ENCODE results near the gene KMT2E.
"Not testable (repeated sequence)": the region's sequence is repeated elsewhere in the genome, so short reads cannot be mapped to it uniquely, and the experiment has no call there.

Gene KMT2E

GRCh38 chr7:105032553-105033214 lies 18.7 kb downstream of the KMT2E start:
- no peak for DNase-seq

- DNase-seq: no peak
Observed at GRCh38 chr7:105035349-105035748, 21.3 kb downstream of the KMT2E start.

- no peak for DNase-seq
Observed at GRCh38 chr7:105036217-105037168, 22.5 kb downstream of the KMT2E start.

- DNase-seq: no peak
Observed at GRCh38 chr7:105037319-105037718, 23.3 kb downstream of the KMT2E start.

- DNase-seq: no peak
Observed at GRCh38 chr7:105044449-105045070, 30.6 kb downstream of the KMT2E start.

- DNase-seq: no peak
Observed at GRCh38 chr7:105046414-105046813, 32.4 kb downstream of the KMT2E start.

GRCh38 chr7:105047932-105048331 lies 33.9 kb downstream of the KMT2E start:
- no peak for DNase-seq

GRCh38 chr7:105050493-105050892 lies 36.5 kb downstream of the KMT2E start:
- DNase-seq: no peak

- not testable (repeated sequence) for DNase-seq
Observed at GRCh38 chr7:105050899-105051298, 36.9 kb downstream of the KMT2E start.

GRCh38 chr7:105055084-105055483 lies 41.1 kb downstream of the KMT2E start:
- no peak for DNase-seq

GRCh38 chr7:105055621-105056020 lies 41.6 kb downstream of the KMT2E start:
- no peak for DNase-seq

GRCh38 chr7:105057472-105057871 lies 43.5 kb downstream of the KMT2E start:
- DNase-seq: no peak

- no peak for DNase-seq
Observed at GRCh38 chr7:105060437-105060836, 46.4 kb downstream of the KMT2E start.

- DNase-seq: no peak
Observed at GRCh38 chr7:105060923-105061322, 46.9 kb downstream of the KMT2E start.

- DNase-seq: no peak
Observed at GRCh38 chr7:105065104-105065503, 51.1 kb downstream of the KMT2E start.

GRCh38 chr7:105067691-105068090 lies 53.7 kb downstream of the KMT2E start:
- no peak for DNase-seq

GRCh38 chr7:105068886-105069285 lies 54.9 kb downstream of the KMT2E start:
- no peak for DNase-seq

- DNase-seq: no peak
Observed at GRCh38 chr7:105073143-105073542, 59.1 kb downstream of the KMT2E start.

- DNase-seq: no peak
Observed at GRCh38 chr7:105079348-105079747, 65.3 kb downstream of the KMT2E start.

- no peak for DNase-seq
Observed at GRCh38 chr7:105084581-105084980, 70.6 kb downstream of the KMT2E start.

- no peak for DNase-seq
Observed at GRCh38 chr7:105086850-105087249, 72.8 kb downstream of the KMT2E start.

GRCh38 chr7:105087981-105088380 lies 74.0 kb downstream of the KMT2E start:
- no peak for DNase-seq

- DNase-seq: no peak
Observed at GRCh38 chr7:105088456-105088855, 74.5 kb downstream of the KMT2E start.

- DNase-seq: no peak
Observed at GRCh38 chr7:105094966-105095365, 81.0 kb downstream of the KMT2E start.

Measured in activated effector memory CD4-positive, alpha-beta T cell treated with Interleukin-2 at 50 U/mL for 16 hours (primary cell).